A172 (cell line): ENCODE data around the gene SVBP. TPM values are rescaled to one million over a fixed set of nuclear protein-coding genes. Genes with fewer than 3 reads are reported as not detected.

ENCODE experiments used
- DNase-seq: peaks from one replicate; pipeline ENCODE4 v3.0.0-alpha.2; 2015; ENCODE audit warnings: low spot score
- total RNA-seq: library from RNA; depleted of rRNA; stranded (reverse); fragments of >200 nt; shearing (Covaris generic); gene quantifications from 2 replicates; pipeline ENCODE4 v1.2.3, GENCODE V29; 2014; rRNA removed

Gene SVBP
- total RNA-seq, 1 experiment from 2014 or later, result 15.2 TPM

- DNase-seq, result no peak
These were observed 51.9 kb downstream of the SVBP start for GRCh38 chr1:42765269-42765668.

GRCh38 chr1:42762269-42762668 lies 54.9 kb downstream of the SVBP start:
- no peak for DNase-seq

GRCh38 chr1:42761567-42761966 lies 55.6 kb downstream of the SVBP start:
- no peak for DNase-seq

GRCh38 chr1:42759114-42759513 lies 58.1 kb downstream of the SVBP start:
- no peak for DNase-seq

- no peak for DNase-seq
These were observed 58.6 kb downstream of the SVBP start for GRCh38 chr1:42758641-42759040.

- no peak for DNase-seq
These were observed 59.3 kb downstream of the SVBP start for GRCh38 chr1:42757892-42758275.

Other genes with a start within 250 kb of the SVBP start
- 74.9 and 114 TPM in 2 replicates for gene PPIH, start 159.0 kb downstream of the SVBP start, total RNA-seq
- 744 and 821 TPM in 2 replicates for gene YBX1, start 135.0 kb downstream of the SVBP start, total RNA-seq
- not detected in 2 replicates for gene CLDN19, start 77.2 kb downstream of the SVBP start, total RNA-seq
- gene P3H1, start 50.4 kb downstream of the SVBP start, total RNA-seq, result 79.5 and 95.5 TPM in 2 replicates
- 3.1 and 6.1 TPM in 2 replicates for gene C1orf50, start 50.1 kb downstream of the SVBP start, total RNA-seq
- gene TMEM269, start 32.4 kb downstream of the SVBP start, total RNA-seq, result 0.05 TPM in 1 of 2 replicates, not detected in the other
- 6.2 and 7.8 TPM in 2 replicates for gene ERMAP, start 275 bp downstream of the SVBP start, total RNA-seq
- gene ZNF691, start 29.2 kb upstream of the SVBP start, total RNA-seq, result 4.4 and 9.1 TPM in 2 replicates
- gene SLC2A1, start 141.5 kb upstream of the SVBP start, total RNA-seq, result 164 and 282 TPM in 2 replicates